NT2/D1 (cell line): ENCODE measurements around the gene MEGF6.

Experiments
- DNase-seq: peaks from one replicate; pipeline ENCODE4 v3.0.0-alpha.2; 2011; ENCODE audit warnings: low read depth, low spot score
- H3K27me3 ChIP-seq: 2 replicates; pipeline ENCODE4 v1.6.0; 2011; ENCODE audit warnings: mild to moderate bottlenecking; ENCODE audit not compliant: insufficient read length, insufficient read depth
- H3K36me3 ChIP-seq: 2 replicates; pipeline ENCODE4 v1.6.1; 2011; ENCODE audit warnings: mild to moderate bottlenecking, low read length, mixed read lengths; ENCODE audit not compliant: insufficient read depth, insufficient read length
- H3K4me1 ChIP-seq: 2 replicates; pipeline ENCODE4 v1.5.1; 2011; ENCODE audit not compliant: insufficient read depth, insufficient read length
- H3K4me3 ChIP-seq: 2 replicates; pipeline ENCODE4 v1.5.1; 2011; ENCODE audit warnings: low read depth; ENCODE audit not compliant: insufficient read length
- H3K9ac ChIP-seq: 2 replicates; pipeline ENCODE4 v1.6.0; 2011; ENCODE audit warnings: low read depth; ENCODE audit not compliant: insufficient read length
- H3K9me3 ChIP-seq: 2 replicates; pipeline ENCODE4 v1.5.1; 2011; ENCODE audit warnings: mild to moderate bottlenecking, low read length; ENCODE audit not compliant: insufficient read depth
- SUZ12 ChIP-seq: IDR thresholded peaks from 2 replicates; pipeline ENCODE4 v1.6.1; 2011; ENCODE audit not compliant: insufficient read length, insufficient read depth; ENCODE audit errors: extremely low read depth
- YY1 ChIP-seq: IDR thresholded peaks from 2 replicates; pipeline ENCODE4 v1.6.1; 2011; ENCODE audit not compliant: insufficient read length, insufficient read depth
- ZNF274 ChIP-seq: IDR thresholded peaks from 2 replicates; pipeline ENCODE4 v1.6.1; 2011; ENCODE audit warnings: mild to moderate bottlenecking, low read depth, low read length

Gene MEGF6

DNA sequence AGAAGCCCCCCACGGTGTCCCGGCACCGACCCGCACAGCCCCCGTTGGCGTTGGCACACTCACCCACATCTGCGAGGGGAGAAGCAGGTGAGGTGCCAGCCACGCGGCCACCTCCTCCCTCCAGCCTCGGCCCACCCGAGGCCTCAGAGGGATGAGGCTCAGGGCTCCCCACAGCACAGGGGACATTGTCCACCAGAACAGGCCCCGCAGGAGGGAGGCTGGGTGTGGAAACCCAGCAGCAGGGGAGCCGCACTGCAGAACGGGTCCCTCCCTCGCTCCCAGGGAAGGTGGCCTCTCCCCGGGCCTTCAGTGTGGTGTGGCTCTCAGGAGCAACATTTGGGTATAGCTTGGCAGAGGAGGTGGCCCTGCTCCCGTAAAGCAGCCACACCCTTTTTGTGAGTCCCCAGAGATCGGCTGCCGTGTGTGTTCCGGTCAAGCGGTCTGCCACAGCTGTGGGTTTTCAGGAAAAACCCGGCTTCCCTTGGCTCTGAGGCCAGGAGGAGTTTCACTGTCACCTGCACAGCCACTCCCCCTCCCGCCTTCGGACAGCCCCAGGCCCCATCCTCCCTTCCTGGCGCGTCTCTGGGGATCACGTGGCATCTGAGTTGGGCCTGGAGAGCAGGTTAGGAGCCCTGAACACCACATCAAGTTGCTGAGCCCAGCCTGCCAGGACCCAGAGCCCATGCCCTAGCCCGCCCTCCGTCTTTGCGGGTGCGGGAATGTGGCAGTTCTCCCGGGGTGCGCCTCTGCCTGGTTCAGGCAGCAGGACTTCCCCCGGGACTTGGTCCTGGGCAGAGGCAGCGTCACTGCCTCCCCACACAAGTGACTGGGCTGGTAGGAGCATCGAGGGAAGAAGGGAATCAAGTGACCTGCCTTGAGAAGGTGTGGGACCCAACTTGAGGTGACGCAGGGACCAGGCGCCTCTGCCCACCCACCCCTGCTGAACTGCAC is 64.0 kb downstream of the MEGF6 start:
- no peak for TF ChIP-seq SUZ12
- no peak for TF ChIP-seq YY1
- TF ChIP-seq ZNF274 = no peak
- Histone ChIP-seq H3K27me3 (no peaks in the 10 kb centered on the region), H3K36me3 (no peaks in the 10 kb centered on the region), H3K9ac (peak overlapping the region; percentile 32), H3K4me3 (no peak overlapping the region), H3K9me3 (no peaks in the 10 kb centered on the region), H3K4me1 (peaks cover 28% of the 10 kb centered on the region)
- DNase-seq = no peak

DNA sequence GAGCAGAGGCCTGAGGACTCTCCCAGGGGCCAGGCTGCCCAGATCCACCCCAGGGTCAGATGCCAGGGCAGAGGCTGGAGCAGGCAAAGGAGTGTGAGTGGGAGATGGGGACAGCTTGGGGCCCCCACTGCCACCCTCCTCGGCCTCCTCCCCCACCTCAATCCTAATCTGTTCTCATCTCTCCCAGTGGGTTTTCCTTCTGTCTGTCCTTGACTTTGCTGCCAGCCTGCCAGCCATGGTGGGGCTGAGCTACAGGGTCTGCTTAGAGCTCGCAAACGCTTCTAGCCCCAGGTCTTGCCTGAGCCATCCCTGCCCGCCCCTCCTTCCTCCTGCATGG is 65.3 kb downstream of the MEGF6 start:
- Histone ChIP-seq H3K27me3 (no peaks in the 10 kb centered on the region), H3K9ac (peak overlapping the region; percentile 17), H3K9me3 (no peaks in the 10 kb centered on the region), H3K4me3 (no peak overlapping the region), H3K4me1 (peaks cover 36% of the 10 kb centered on the region), H3K36me3 (no peaks in the 10 kb centered on the region)
- DNase-seq = no peak
- TF ChIP-seq YY1 (no peak), SUZ12 (no peak), ZNF274 (no peak)

DNA sequence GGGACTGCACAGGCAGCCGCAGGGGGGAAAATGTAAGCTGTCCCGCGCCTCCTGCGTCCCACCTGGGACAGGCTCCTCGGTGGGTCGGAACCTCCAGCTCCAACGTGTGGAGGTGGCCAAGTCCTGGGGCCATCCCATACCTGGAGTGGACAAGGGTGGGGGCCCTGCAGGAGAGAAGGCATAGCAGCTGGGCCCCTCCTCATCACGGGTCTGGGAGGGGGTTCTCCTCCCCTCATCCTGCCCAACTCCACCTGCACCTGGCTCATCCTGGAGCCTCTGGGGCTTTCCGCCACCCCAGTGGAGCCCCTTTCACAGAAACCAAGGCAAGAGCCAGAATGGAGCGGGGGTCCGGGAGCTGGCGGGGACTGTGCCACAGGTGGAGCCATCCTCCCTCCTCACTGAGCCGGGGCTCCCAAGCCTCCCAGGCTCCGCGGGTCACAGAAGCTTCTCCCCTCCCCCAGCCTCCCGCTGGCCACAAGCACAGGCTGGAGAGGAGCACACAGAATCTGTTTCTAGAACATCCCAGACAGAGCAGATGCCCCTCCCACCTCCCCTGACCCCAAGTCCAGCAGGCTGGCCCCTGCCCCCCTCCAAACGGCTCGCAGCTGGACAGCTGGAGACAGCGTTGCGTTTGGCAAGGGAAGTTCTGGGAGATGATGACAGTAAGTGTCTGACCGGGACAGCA is 65.8 kb downstream of the MEGF6 start:
- Histone ChIP-seq H3K9ac (peak overlapping the region; percentile 17), H3K4me1 (peaks cover 37% of the 10 kb centered on the region), H3K27me3 (no peaks in the 10 kb centered on the region), H3K9me3 (no peaks in the 10 kb centered on the region), H3K36me3 (no peaks in the 10 kb centered on the region), H3K4me3 (no peak overlapping the region)
- no peak for DNase-seq
- TF ChIP-seq YY1 = no peak
- no peak for TF ChIP-seq SUZ12
- no peak for TF ChIP-seq ZNF274

- DNase-seq = no peak
- Histone ChIP-seq H3K4me3 (no peak overlapping the region), H3K27me3 (no peaks in the 10 kb centered on the region), H3K36me3 (no peaks in the 10 kb centered on the region), H3K9ac (no peak overlapping the region), H3K4me1 (peaks cover 37% of the 10 kb centered on the region), H3K9me3 (no peaks in the 10 kb centered on the region)
- TF ChIP-seq SUZ12 (no peak), YY1 (no peak), ZNF274 (no peak)
These were observed 67.0 kb downstream of the MEGF6 start for GRCh38 chr1:3544040-3544977.

GRCh38 chr1:3543076-3544039 is 68.0 kb downstream of the MEGF6 start:
- TF ChIP-seq SUZ12 = no peak
- no peak for TF ChIP-seq ZNF274
- no peak for TF ChIP-seq YY1
- peak overlapping the region; percentile 61 for H3K9ac ChIP-seq
- DNase-seq = no peak

DNA sequence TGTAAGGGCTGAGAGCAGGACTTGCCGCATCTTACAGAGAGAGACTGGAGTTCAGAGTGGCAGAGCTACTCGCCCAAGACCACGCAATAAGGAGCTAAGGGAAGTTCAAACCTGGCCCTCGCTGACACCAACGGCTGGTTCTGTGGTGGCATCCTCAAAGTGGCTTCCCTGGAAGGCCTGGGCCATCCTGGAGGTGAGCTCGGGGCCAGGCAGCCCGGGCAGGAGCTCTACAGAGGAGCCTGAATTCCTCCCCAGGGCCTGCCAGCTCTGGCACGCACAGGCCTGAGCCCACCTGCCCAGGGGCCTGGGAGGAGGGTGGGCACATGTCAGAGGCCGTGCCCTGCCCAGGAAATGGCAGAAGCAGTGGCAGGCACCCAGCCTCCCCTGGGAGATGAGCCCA is 68.6 kb downstream of the MEGF6 start:
- Histone ChIP-seq H3K9me3 (no peaks in the 10 kb centered on the region), H3K27me3 (no peaks in the 10 kb centered on the region), H3K9ac (peak overlapping the region; percentile 61), H3K36me3 (no peaks in the 10 kb centered on the region), H3K4me3 (no peak overlapping the region), H3K4me1 (peaks cover 38% of the 10 kb centered on the region)
- TF ChIP-seq ZNF274 = no peak
- TF ChIP-seq SUZ12 = no peak
- TF ChIP-seq YY1 = no peak
- DNase-seq = no peak

More at GRCh38 chr1:3543076-3544039, 68.0 kb downstream of the MEGF6 start:
- Histone ChIP-seq H3K4me1 (peaks cover 41% of the 10 kb centered on the region), H3K4me3 (peak overlapping the region; percentile 8), H3K9me3 (no peaks in the 10 kb centered on the region), H3K36me3 (no peaks in the 10 kb centered on the region), H3K27me3 (no peaks in the 10 kb centered on the region)
